Neural progenitor cell (in vitro differentiated cells): ENCODE measurements around the gene LRFN5. TPM values are rescaled to one million over a fixed set of nuclear protein-coding genes. Genes with fewer than 3 reads are reported as not detected.

Experiments
- DNase-seq: peaks from one replicate; pipeline ENCODE4 v3.0.0-alpha.2; 2016; ENCODE audit warnings: low spot score
- H2AFZ ChIP-seq: fragments of 200-600 bp; sonication (generic); replicated peaks from 2 replicates; pipeline ENCODE4 v1.6.1; 2016; ENCODE audit warnings: antibody characterized with exemption
- H3F3A ChIP-seq: fragments of 200-600 bp; sonication (generic); 2 replicates; pipeline ENCODE4 v1.6.1; 2016; ENCODE audit warnings: antibody characterized with exemption, low read depth
- H3K27ac ChIP-seq: fragments of 200-600 bp; sonication (generic); 2 replicates; pipeline ENCODE4 v1.5.1; 2016; ENCODE audit warnings: mild to moderate bottlenecking
- H3K27me3 ChIP-seq: fragments of 200-600 bp; sonication (generic); 2 replicates; pipeline ENCODE4 v1.6.1; 2016; ENCODE audit warnings: mild to moderate bottlenecking, moderate library complexity
- H3K36me3 ChIP-seq: fragments of 200-600 bp; sonication (generic); 2 replicates; pipeline ENCODE4 v1.5.1; 2016
- H3K4me1 ChIP-seq: fragments of 200-600 bp; sonication (generic); 2 replicates; pipeline ENCODE4 v1.6.1; 2016; ENCODE audit warnings: mixed run types
- H3K4me2 ChIP-seq: fragments of 200-600 bp; sonication (generic); 2 replicates; pipeline ENCODE4 v1.6.1; 2016
- H3K4me3 ChIP-seq: fragments of 200-600 bp; sonication (generic); 2 replicates; pipeline ENCODE4 v1.5.1; 2016
- H3K79me2 ChIP-seq: fragments of 200-600 bp; sonication (generic); 2 replicates; pipeline ENCODE4 v1.6.1; 2016; ENCODE audit warnings: low read depth
- H3K9ac ChIP-seq: fragments of 200-600 bp; sonication (generic); 2 replicates; pipeline ENCODE4 v1.6.1; 2016
- H3K9me3 ChIP-seq: fragments of 200-600 bp; sonication (generic); 2 replicates; pipeline ENCODE4 v1.5.1; 2016; ENCODE audit warnings: low read depth
- H4K20me1 ChIP-seq: fragments of 200-600 bp; sonication (generic); 2 replicates; pipeline ENCODE4 v1.6.1; 2016; ENCODE audit warnings: low read depth
- H3K27ac Mint-ChIP-seq: 3 replicates; pipeline ENCODE4 v1.8.0; 2021; ENCODE audit warnings: mixed read lengths
- H3K27me3 Mint-ChIP-seq: 2 replicates; pipeline ENCODE4 v1.8.0; 2022; ENCODE audit warnings: low read depth, mild to moderate bottlenecking, inconsistent platforms, moderate library complexity, mixed read lengths; ENCODE audit not compliant: insufficient read depth
- H3K36me3 Mint-ChIP-seq: 3 replicates; pipeline ENCODE4 v1.8.0; 2021; ENCODE audit warnings: mixed read lengths
- H3K4me1 Mint-ChIP-seq: 3 replicates; pipeline ENCODE4 v1.8.0; 2021; ENCODE audit warnings: mixed read lengths
- H3K4me3 Mint-ChIP-seq: 3 replicates; pipeline ENCODE4 v1.8.0; 2021; ENCODE audit warnings: mild to moderate bottlenecking, moderate library complexity, mixed read lengths
- H3K9me3 Mint-ChIP-seq: 3 replicates; pipeline ENCODE4 v1.8.0; 2020; ENCODE audit warnings: mixed read lengths
- EZH2 ChIP-seq: fragments of 200-600 bp; sonication (generic); IDR thresholded peaks from 2 replicates; pipeline ENCODE4 v1.6.1; 2017; ENCODE audit warnings: antibody characterized with exemption, mild to moderate bottlenecking, moderate library complexity
- EZH2phosphoT487 ChIP-seq: fragments of 200-600 bp; sonication (generic); IDR thresholded peaks from 2 replicates; pipeline ENCODE4 v1.6.1; 2017; ENCODE audit warnings: antibody characterized with exemption
- total RNA-seq: library from RNA; depleted of rRNA; stranded (reverse); fragments of >200 nt; gene quantifications from 2 replicates; pipeline ENCODE4 v1.2.3, GENCODE V29; 2015; ENCODE audit warnings: low replicate concordance
- TF ChIP-seq, protein P1 (sequence below): fragments of 200-600 bp; sonication (generic); IDR thresholded peaks from 2 replicates; pipeline ENCODE4 v1.5.1; 2017; ENCODE audit warnings: antibody characterized with exemption, mild to moderate bottlenecking

LRFN5 gene
- total RNA-seq, 1 donor from 2014 or later, result 0.49 TPM

DNA sequence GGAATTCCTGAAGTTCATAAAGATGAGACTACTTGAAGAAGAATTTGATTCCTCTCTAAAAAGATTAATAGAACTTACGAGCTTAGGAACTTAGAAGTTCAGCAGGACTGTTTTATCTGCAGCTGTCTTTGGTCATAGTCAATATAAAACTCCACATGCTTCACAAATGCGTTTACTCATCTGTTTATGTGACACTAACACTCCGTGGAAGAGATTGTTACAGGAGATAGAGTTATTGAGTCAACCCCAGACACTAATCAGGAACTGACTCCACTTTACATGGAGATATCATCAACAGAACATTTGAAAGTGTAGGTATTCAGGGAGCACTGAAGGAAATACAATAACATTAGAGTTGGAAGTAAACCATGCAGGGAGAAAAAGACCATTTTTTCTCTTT, 92.8 kb downstream of the LRFN5 start:
- no peaks in the 10 kb centered on the region for H3K9me3 Mint-ChIP-seq
- DNase-seq, result no peak
- no peaks in the 10 kb centered on the region for H4K20me1 ChIP-seq
- H3K4me3 Mint-ChIP-seq, result no peak overlapping the region
- no peaks in the 10 kb centered on the region for H3K9me3 ChIP-seq
- H3K27me3 Mint-ChIP-seq, result no peaks in the 10 kb centered on the region
- H3K79me2 ChIP-seq, result no peaks in the 10 kb centered on the region
- H3K27me3 ChIP-seq, result no peaks in the 10 kb centered on the region
- no peak overlapping the region for H3K4me3 ChIP-seq
- no peak overlapping the region for H3K27ac Mint-ChIP-seq
- H3K36me3 Mint-ChIP-seq, result no peaks in the 10 kb centered on the region
- H3K9ac ChIP-seq, result no peak overlapping the region
- no peak overlapping the region for H3K27ac ChIP-seq
- no peaks in the 10 kb centered on the region for H3K36me3 ChIP-seq
- H3F3A ChIP-seq, result no peaks in the 10 kb centered on the region
- H3K4me1 Mint-ChIP-seq, result no peaks in the 10 kb centered on the region
- no peak overlapping the region for H3K4me2 ChIP-seq
- no peaks in the 10 kb centered on the region for H3K4me1 ChIP-seq
- H2AFZ ChIP-seq, result no peak overlapping the region
- TF ChIP-seq EZH2phosphoT487, result no peak
- TF ChIP-seq EZH2, result no peak
- TF ChIP-seq, protein P1, sequence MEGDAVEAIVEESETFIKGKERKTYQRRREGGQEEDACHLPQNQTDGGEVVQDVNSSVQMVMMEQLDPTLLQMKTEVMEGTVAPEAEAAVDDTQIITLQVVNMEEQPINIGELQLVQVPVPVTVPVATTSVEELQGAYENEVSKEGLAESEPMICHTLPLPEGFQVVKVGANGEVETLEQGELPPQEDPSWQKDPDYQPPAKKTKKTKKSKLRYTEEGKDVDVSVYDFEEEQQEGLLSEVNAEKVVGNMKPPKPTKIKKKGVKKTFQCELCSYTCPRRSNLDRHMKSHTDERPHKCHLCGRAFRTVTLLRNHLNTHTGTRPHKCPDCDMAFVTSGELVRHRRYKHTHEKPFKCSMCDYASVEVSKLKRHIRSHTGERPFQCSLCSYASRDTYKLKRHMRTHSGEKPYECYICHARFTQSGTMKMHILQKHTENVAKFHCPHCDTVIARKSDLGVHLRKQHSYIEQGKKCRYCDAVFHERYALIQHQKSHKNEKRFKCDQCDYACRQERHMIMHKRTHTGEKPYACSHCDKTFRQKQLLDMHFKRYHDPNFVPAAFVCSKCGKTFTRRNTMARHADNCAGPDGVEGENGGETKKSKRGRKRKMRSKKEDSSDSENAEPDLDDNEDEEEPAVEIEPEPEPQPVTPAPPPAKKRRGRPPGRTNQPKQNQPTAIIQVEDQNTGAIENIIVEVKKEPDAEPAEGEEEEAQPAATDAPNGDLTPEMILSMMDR, result no peak

DNA sequence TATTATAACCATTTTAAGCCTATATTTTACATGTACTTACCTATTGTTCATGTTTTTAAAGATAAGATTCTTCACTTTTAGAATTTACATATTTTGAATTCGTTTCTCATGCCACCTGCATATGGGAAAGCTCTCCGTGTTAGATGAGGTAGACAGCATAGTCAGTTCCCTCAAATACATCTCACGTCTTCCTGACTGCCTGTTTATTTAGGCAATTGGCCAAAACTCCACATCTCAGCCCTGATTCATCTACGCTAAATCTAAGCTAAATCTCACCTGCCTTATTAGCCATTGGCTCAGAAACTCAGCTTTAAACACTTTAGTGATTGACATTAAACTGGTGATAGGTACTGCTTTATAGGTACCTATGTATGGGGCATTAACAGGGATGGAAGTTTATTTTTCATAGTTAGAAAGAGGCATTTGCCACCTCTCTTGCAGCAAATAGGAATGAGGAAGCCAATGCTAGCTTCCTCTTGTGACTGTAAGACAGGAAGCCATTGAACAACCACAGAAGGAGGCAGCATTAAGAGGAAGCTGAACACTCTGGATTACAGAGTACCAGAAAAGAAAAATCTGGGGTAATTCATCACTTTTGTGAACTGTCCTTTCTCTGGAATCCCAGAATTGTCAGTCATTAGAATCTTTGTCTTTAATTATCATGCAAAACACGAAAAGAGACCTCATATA, 111.9 kb downstream of the LRFN5 start:
- no peaks in the 10 kb centered on the region for H4K20me1 ChIP-seq
- no peaks in the 10 kb centered on the region for H3F3A ChIP-seq
- H3K9me3 ChIP-seq, result no peaks in the 10 kb centered on the region
- H3K27me3 Mint-ChIP-seq, result no peaks in the 10 kb centered on the region
- H3K4me3 ChIP-seq, result no peak overlapping the region
- no peak overlapping the region for H2AFZ ChIP-seq
- no peaks in the 10 kb centered on the region for H3K27me3 ChIP-seq
- H3K27ac ChIP-seq, result no peak overlapping the region
- no peak for DNase-seq
- no peaks in the 10 kb centered on the region for H3K4me1 ChIP-seq
- no peaks in the 10 kb centered on the region for H3K4me1 Mint-ChIP-seq
- H3K4me3 Mint-ChIP-seq, result no peak overlapping the region
- no peaks in the 10 kb centered on the region for H3K36me3 Mint-ChIP-seq
- H3K27ac Mint-ChIP-seq, result no peak overlapping the region
- TF ChIP-seq, protein P1, result no peak
- TF ChIP-seq EZH2 (no peak), EZH2phosphoT487 (no peak)
- no peak overlapping the region for H3K9ac ChIP-seq
- no peaks in the 10 kb centered on the region for H3K79me2 ChIP-seq
- no peaks in the 10 kb centered on the region for H3K9me3 Mint-ChIP-seq
- H3K4me2 ChIP-seq, result no peak overlapping the region
- no peaks in the 10 kb centered on the region for H3K36me3 ChIP-seq

DNA sequence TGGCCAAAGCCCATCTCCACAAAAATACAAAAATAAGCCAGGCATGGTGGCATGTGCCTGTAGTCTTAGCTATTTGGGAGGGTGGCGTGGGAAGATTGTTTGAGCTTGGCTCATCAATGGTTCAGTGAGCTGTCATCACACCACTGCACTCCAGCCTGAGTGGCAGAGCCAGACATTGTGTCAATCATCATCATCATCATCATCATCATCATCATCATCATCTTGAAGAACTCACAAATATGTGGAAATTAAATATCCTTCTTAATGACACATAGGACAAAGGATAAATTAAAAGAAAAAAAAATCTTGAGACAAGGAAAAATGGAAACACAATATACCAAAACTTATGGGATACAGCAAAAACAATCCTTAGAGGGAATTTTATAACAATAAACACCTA, 132.5 kb downstream of the LRFN5 start:
- peaks cover 18% of the 10 kb centered on the region for H3K9me3 Mint-ChIP-seq
- no peaks in the 10 kb centered on the region for H3K4me1 Mint-ChIP-seq
- peaks cover 5% of the 10 kb centered on the region for H3K4me1 ChIP-seq

More for the DNA sequence above, 132.5 kb downstream of the LRFN5 start:
- no peak overlapping the region for H3K4me3 Mint-ChIP-seq
- no peak overlapping the region for H3K9ac ChIP-seq
- H3K27me3 ChIP-seq, result no peaks in the 10 kb centered on the region
- no peaks in the 10 kb centered on the region for H3F3A ChIP-seq
- no peaks in the 10 kb centered on the region for H4K20me1 ChIP-seq
- H3K36me3 Mint-ChIP-seq, result no peaks in the 10 kb centered on the region
- H3K36me3 ChIP-seq, result no peaks in the 10 kb centered on the region
- H3K79me2 ChIP-seq, result no peaks in the 10 kb centered on the region
- no peak overlapping the region for H3K27ac Mint-ChIP-seq
- TF ChIP-seq EZH2, result no peak
- TF ChIP-seq, protein P1, result no peak
- TF ChIP-seq EZH2phosphoT487, result no peak
- H3K4me2 ChIP-seq, result no peak overlapping the region
- no peak overlapping the region for H3K4me3 ChIP-seq
- H3K27me3 Mint-ChIP-seq, result no peaks in the 10 kb centered on the region
- DNase-seq, result no peak
- no peaks in the 10 kb centered on the region for H3K9me3 ChIP-seq
- no peak overlapping the region for H2AFZ ChIP-seq
- no peak overlapping the region for H3K27ac ChIP-seq
